Measurements from ENCODE around the gene MED15.

DNA sequence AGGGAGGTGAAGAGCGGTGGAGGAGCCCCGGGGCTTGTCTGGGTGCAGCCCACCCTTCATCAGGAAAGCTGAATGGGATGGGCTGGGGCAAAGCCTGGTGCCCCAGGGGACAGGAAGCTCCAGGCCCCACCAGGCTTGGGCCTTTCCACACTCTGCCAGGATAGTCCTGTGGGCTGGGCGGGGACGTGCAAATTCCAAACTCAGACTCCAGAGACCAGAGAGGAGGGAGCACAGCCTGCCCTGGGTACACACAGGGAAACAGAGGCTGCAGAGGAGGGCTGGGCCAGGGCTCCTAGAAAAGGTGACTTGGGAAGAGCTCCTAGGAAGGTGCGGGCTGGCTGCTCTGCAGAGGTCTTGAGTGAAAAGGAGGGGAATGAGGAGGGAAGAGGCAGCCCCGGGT lies 124.7 kb downstream of the MED15 start:
- TF ChIP-seq, protein P1, sequence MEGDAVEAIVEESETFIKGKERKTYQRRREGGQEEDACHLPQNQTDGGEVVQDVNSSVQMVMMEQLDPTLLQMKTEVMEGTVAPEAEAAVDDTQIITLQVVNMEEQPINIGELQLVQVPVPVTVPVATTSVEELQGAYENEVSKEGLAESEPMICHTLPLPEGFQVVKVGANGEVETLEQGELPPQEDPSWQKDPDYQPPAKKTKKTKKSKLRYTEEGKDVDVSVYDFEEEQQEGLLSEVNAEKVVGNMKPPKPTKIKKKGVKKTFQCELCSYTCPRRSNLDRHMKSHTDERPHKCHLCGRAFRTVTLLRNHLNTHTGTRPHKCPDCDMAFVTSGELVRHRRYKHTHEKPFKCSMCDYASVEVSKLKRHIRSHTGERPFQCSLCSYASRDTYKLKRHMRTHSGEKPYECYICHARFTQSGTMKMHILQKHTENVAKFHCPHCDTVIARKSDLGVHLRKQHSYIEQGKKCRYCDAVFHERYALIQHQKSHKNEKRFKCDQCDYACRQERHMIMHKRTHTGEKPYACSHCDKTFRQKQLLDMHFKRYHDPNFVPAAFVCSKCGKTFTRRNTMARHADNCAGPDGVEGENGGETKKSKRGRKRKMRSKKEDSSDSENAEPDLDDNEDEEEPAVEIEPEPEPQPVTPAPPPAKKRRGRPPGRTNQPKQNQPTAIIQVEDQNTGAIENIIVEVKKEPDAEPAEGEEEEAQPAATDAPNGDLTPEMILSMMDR (IDR thresholded peaks at IDR 0.05): no peak
- TF ChIP-seq POLR2A (IDR thresholded peaks at IDR 0.05): no peak
